Activated CD8-positive, alpha-beta T cell treated with anti-CD3 and anti-CD28 coated beads for 36 hours (primary cell): ENCODE measurements around the gene PCBD2. TPM values are rescaled to one million over a fixed set of nuclear protein-coding genes. Genes with fewer than 3 reads are reported as not detected.

Experiments
- ATAC-seq: fragments of 200-7000 bp; cut with Tn5 transposase; one replicate; pipeline ENCODE4 v1.10.0; 2021; ENCODE audit warnings: mild to moderate bottlenecking, moderate library complexity
- CTCF ChIA-PET: fragments of 350-600 bp; sonication (Branson Sonifier 250); formaldehyde crosslinking; loops from one replicate; lab custom pipeline; 2021; ENCODE audit warnings: antibody characterized with exemption; lab: Charles Lee
- POLR2A ChIA-PET: fragments of 350-600 bp; sonication (Branson Sonifier 250); formaldehyde crosslinking; loops from one replicate; lab custom pipeline; 2021; ENCODE audit warnings: antibody characterized with exemption; lab: Charles Lee
- DNase-seq: peaks from one replicate; pipeline ENCODE4 v3.0.0-alpha.2; 2020
- H3K27ac Mint-ChIP-seq: one replicate; pipeline ENCODE4 v1.8.0; 2021; ENCODE audit warnings: mild to moderate bottlenecking, mixed read lengths
- H3K27me3 Mint-ChIP-seq: one replicate; pipeline ENCODE4 v1.8.0; 2021; ENCODE audit warnings: mixed read lengths
- H3K36me3 Mint-ChIP-seq: one replicate; pipeline ENCODE4 v1.8.0; 2021; ENCODE audit warnings: low read depth, mixed read lengths
- H3K4me1 Mint-ChIP-seq: one replicate; pipeline ENCODE4 v1.8.0; 2021; ENCODE audit warnings: low read depth, mixed read lengths
- H3K4me3 Mint-ChIP-seq: one replicate; pipeline ENCODE4 v1.8.0; 2021; ENCODE audit warnings: mild to moderate bottlenecking, moderate library complexity, mixed read lengths
- H3K9me3 Mint-ChIP-seq: one replicate; pipeline ENCODE4 v1.8.0; 2021; ENCODE audit warnings: mixed read lengths
- intact Hi-C: fragments of 100-400 bp; cut with micrococcal nuclease; formaldehyde crosslinking; loops from one replicate; pipeline ENCODE4 v1.10.0; 2022
- total RNA-seq, 2 experiments: library from RNA; stranded (reverse); gene quantifications; one replicate each; pipeline ENCODE4 v1.2.3, GENCODE V29; 2021
- TF ChIP-seq, protein P1 (sequence below): fragments of 200-600 bp; IDR thresholded peaks from one replicate; pipeline ENCODE4 v1.8.0; 2022; ENCODE audit warnings: antibody characterized with exemption, mild to moderate bottlenecking

Gene PCBD2
- total RNA-seq, 2 experiments from 2014 or later, result 8.1 to 8.8 TPM

DNA sequence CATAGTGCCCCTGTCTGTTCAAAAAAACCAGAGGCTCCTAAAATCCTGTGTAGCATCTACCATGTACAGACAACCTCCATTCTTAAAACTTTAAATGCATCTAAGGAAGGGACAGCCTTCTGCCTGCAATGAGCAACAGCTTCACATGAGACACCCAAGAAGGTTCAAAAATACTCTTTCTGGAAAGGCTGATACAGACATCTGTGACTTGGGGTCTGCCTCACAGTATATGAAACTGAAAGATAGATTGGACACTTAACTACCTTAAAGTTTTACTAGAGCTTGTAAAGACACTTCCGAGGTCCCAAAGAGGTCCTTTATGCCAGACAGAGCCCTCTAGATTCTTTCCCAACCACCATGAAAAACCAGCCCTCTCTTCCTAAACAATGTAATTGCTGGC lies 34.6 kb downstream of the PCBD2 start:
- intact Hi-C loops, result no loop called here
- ChIA-PET POLR2A (no interaction called here), CTCF (interaction anchor here (0.6 kb wide), 1 partner anchor 9 kb away, joined by 3 read pairs; no protein-coding TSS in a partner anchor)

DNA sequence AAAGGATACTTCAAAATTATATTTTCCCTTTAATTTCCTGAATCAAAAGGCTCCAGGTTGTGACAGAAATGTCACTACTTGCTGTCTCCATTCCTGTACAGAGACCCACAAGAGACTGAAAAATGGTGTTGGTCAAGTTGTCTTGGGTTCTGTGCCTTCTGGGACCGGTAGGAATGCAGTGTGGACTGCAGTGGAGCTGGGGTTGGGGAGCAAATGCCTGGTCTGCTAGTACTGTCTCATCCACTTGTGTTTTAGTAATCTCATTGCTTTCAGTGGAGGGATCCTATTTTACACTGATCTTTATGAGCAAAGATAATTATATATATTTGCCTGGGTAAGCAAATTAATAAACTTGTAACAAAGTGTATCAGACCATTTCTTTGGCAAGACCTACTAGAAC lies 38.6 kb downstream of the PCBD2 start:
- H3K9me3 Mint-ChIP-seq, result no peaks in the 10 kb centered on the region

More for the DNA sequence above, 34.6 kb downstream of the PCBD2 start:
- H3K36me3 Mint-ChIP-seq, result peaks cover 8% of the 10 kb centered on the region
- TF ChIP-seq, protein P1, sequence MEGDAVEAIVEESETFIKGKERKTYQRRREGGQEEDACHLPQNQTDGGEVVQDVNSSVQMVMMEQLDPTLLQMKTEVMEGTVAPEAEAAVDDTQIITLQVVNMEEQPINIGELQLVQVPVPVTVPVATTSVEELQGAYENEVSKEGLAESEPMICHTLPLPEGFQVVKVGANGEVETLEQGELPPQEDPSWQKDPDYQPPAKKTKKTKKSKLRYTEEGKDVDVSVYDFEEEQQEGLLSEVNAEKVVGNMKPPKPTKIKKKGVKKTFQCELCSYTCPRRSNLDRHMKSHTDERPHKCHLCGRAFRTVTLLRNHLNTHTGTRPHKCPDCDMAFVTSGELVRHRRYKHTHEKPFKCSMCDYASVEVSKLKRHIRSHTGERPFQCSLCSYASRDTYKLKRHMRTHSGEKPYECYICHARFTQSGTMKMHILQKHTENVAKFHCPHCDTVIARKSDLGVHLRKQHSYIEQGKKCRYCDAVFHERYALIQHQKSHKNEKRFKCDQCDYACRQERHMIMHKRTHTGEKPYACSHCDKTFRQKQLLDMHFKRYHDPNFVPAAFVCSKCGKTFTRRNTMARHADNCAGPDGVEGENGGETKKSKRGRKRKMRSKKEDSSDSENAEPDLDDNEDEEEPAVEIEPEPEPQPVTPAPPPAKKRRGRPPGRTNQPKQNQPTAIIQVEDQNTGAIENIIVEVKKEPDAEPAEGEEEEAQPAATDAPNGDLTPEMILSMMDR, result no peak
- no peak overlapping the region for H3K4me3 Mint-ChIP-seq
- H3K4me1 Mint-ChIP-seq, result no peaks in the 10 kb centered on the region
- H3K27ac Mint-ChIP-seq, result no peak overlapping the region
- no peak for ATAC-seq
- no peak for DNase-seq
- no peaks in the 10 kb centered on the region for H3K9me3 Mint-ChIP-seq
- no peaks in the 10 kb centered on the region for H3K27me3 Mint-ChIP-seq

DNA sequence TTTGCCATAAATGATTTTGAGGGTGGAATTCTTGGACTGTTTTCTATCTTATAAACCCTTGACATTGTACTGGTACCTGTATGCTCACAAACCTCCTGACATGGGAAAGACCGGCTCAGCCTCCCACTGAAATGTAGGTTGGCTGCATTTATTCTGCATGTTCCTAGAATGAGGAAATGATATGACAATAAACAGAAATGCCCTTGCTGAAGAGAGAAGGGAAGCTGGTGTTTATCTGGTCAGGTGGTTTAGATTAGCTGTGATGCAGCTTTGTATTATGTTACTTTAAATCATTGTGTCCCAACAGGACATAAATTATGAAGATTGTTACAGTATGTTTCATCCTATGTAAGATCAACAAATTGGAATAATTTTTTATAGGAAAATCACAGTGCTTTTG lies 39.7 kb downstream of the PCBD2 start:
- Mint-ChIP-seq H3K4me1 (no peaks in the 10 kb centered on the region), H3K27ac (no peak overlapping the region), H3K4me3 (no peak overlapping the region), H3K36me3 (peaks cover 4% of the 10 kb centered on the region), H3K27me3 (no peaks in the 10 kb centered on the region), H3K9me3 (no peaks in the 10 kb centered on the region)
- TF ChIP-seq, protein P1, result no peak
- ChIA-PET CTCF (no interaction called here), POLR2A (no interaction called here)
- no peak for DNase-seq
- intact Hi-C loops, result no loop called here
- no peak for ATAC-seq

More for the DNA sequence above, 38.6 kb downstream of the PCBD2 start:
- DNase-seq, result no peak
- Mint-ChIP-seq H3K27ac (no peak overlapping the region), H3K36me3 (peaks cover 4% of the 10 kb centered on the region), H3K27me3 (no peaks in the 10 kb centered on the region), H3K4me3 (no peak overlapping the region), H3K4me1 (no peaks in the 10 kb centered on the region)
- intact Hi-C loops, result no loop called here
- ChIA-PET POLR2A (no interaction called here), CTCF (no interaction called here)
- ATAC-seq, result no peak
- TF ChIP-seq, protein P1, result no peak

DNA sequence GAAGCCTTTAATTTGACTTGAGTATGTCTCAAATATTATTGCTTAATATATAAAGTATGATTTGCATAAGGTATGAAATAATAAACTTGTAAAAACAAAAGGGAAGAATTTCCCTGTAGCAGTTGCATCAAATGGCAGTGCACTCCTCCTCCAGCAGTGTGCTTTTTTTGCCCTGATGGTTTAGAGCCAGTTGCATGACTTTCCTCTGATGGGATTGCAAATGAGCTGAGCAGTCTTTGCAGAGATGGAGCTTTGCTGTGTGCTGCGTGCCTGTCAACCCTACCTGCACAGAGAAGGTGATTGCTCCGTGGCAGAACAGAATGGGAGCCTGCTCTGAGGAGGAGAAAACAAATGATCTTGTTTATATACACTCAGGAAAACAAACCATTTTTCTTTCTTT lies 40.1 kb downstream of the PCBD2 start:
- H3K4me1 Mint-ChIP-seq, result no peaks in the 10 kb centered on the region
- POLR2A ChIA-PET, result interaction anchor here (1.0 kb wide), 1 partner anchor 12 kb away, joined by 4 read pairs; no protein-coding TSS in a partner anchor
- H3K36me3 Mint-ChIP-seq, result peaks cover 4% of the 10 kb centered on the region
- H3K9me3 Mint-ChIP-seq, result no peaks in the 10 kb centered on the region
- no peak overlapping the region for H3K4me3 Mint-ChIP-seq
- CTCF ChIA-PET, result no interaction called here
- TF ChIP-seq, protein P1, result no peak
- intact Hi-C loops, result no loop called here
- no peak for ATAC-seq
- no peak for DNase-seq
- H3K27me3 Mint-ChIP-seq, result no peaks in the 10 kb centered on the region
- H3K27ac Mint-ChIP-seq, result no peak overlapping the region

DNA sequence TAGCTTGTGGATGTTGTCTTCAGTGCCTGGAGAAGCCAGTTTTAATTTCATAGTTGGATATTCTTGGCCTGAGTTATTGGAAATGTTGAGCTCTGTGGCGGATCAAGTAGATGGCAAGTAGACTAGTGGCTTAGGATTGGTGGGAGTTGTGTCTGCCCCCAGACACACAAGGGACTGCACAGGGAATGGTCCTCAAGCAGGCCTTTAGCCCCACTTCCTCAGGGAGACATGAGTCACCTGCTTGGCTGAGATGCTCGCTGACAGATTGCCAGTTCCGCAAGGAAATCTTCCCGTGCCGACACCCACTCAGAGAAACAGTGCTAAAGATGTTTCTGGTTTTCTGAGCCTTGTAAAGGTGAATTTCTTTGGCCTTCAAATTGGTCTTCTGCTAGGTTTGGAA lies 44.0 kb downstream of the PCBD2 start:
- intact Hi-C loops, result no loop called here

More for the DNA sequence above, 44.0 kb downstream of the PCBD2 start:
- Mint-ChIP-seq H3K4me1 (no peaks in the 10 kb centered on the region), H3K36me3 (peaks cover 1% of the 10 kb centered on the region), H3K4me3 (no peak overlapping the region), H3K27ac (no peak overlapping the region), H3K27me3 (no peaks in the 10 kb centered on the region), H3K9me3 (no peaks in the 10 kb centered on the region)
- CTCF ChIA-PET, result interaction anchor here (1.3 kb wide), 2 partner anchors 9 to 32 kb away, joined by 3 read pairs; no protein-coding TSS in a partner anchor
- no peak for ATAC-seq
- no peak for DNase-seq
- POLR2A ChIA-PET, result interaction anchor here (1.1 kb wide), 1 partner anchor 9 kb away, joined by 4 read pairs; no protein-coding TSS in a partner anchor
- TF ChIP-seq, protein P1, result no peak
